ENCODE measurements around the gene CARS2.

DNA sequence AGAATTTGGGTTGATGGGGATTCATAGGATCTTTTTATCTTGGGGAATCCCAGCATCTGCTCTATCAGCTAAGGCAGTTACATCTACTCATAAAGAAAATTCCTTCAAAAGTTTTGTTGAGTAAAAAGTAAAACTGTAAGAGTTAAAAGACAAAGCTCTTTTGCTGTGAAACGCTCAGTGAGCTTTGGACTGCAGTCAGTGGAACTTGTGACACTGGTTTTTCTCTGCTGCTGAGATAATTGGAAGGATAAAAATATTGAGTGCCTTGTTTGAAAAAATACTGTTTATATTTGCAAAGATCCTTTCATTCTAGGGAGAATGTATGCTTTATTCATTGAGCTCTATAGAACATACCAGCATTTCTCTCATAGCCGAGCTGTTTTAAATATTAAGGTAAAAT is 85.3 kb downstream of the CARS2 start:
- TF ChIP-seq POLR2A (IDR thresholded peaks at IDR 0.05) = no peak
- TF ChIP-seq, protein P1, sequence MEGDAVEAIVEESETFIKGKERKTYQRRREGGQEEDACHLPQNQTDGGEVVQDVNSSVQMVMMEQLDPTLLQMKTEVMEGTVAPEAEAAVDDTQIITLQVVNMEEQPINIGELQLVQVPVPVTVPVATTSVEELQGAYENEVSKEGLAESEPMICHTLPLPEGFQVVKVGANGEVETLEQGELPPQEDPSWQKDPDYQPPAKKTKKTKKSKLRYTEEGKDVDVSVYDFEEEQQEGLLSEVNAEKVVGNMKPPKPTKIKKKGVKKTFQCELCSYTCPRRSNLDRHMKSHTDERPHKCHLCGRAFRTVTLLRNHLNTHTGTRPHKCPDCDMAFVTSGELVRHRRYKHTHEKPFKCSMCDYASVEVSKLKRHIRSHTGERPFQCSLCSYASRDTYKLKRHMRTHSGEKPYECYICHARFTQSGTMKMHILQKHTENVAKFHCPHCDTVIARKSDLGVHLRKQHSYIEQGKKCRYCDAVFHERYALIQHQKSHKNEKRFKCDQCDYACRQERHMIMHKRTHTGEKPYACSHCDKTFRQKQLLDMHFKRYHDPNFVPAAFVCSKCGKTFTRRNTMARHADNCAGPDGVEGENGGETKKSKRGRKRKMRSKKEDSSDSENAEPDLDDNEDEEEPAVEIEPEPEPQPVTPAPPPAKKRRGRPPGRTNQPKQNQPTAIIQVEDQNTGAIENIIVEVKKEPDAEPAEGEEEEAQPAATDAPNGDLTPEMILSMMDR (IDR thresholded peaks at IDR 0.05) = no peak

All from Peyer's patch (tissue), 4 donors.